Endothelial cell of umbilical vein (primary cell): ENCODE measurements around the gene ADIPOR2. TPM values are rescaled to one million over a fixed set of nuclear protein-coding genes. Genes with fewer than 3 reads are reported as not detected.
A peak's percentile ranks its signal among the peaks of the same experiment; 100 is the strongest.

Experiments
- BruUV-seq: library from RNA; stranded (reverse); fragments of 400-500 nt; replicated peaks from 2 replicates; lab custom pipeline; 2021; lab: Mats Ljungman, UMichigan
- CTCF ChIA-PET: fragments of 300-600, 350-600 bp; sonication (Branson Sonifier 250); formaldehyde crosslinking; loops from one replicate; lab custom pipeline; 2021; ENCODE audit warnings: antibody characterized with exemption, inconsistent platforms; lab: Charles Lee
- POLR2A ChIA-PET: fragments of 300-600, 350-600 bp; sonication (Branson Sonifier 250); formaldehyde crosslinking; loops from one replicate; lab custom pipeline; 2021; ENCODE audit warnings: antibody characterized with exemption, inconsistent platforms; lab: Charles Lee
- DNase-seq: peaks from one replicate; pipeline ENCODE4 v3.0.0-alpha.2; 2011; ENCODE audit warnings: low read depth, low spot score
- FAIRE-seq: peaks from 2 replicates; lab custom pipeline; 2011; peaks lifted over from hg19 to GRCh38; lab: Jason Lieb, UNC
- H2AFZ ChIP-seq: 2 replicates; pipeline ENCODE4 v1.6.0; 2012; ENCODE audit warnings: low read depth, low read length, control low read depth, inconsistent platforms
- H3K27ac ChIP-seq: 2 replicates; pipeline ENCODE4 v1.5.1; 2011; ENCODE audit warnings: low read depth, mild to moderate bottlenecking, control low read depth, low read length, moderate library complexity; ENCODE audit not compliant: insufficient read depth
- H3K27me3 ChIP-seq, 2 experiments: 2 replicates each; pipeline versions ENCODE4 v1.6.0 to v1.6.1; 2011; ENCODE audit warnings: low read length in 2 of 2, mixed read lengths in 1 of 2; ENCODE audit not compliant: control insufficient read depth in 2 of 2, insufficient read depth in 2 of 2
- H3K36me3 ChIP-seq, 2 experiments: 2 replicates in 1 of 2; 3 replicates in 1 of 2; pipeline ENCODE4 v1.5.1; 2011; ENCODE audit warnings: low read length in 2 of 2, mild to moderate bottlenecking in 1 of 2, moderate library complexity in 1 of 2; ENCODE audit not compliant: control insufficient read depth in 2 of 2, insufficient read depth in 2 of 2; ENCODE audit errors: extremely low read depth in 1 of 2
- H3K4me1 ChIP-seq: 3 replicates; pipeline ENCODE4 v1.5.1; 2011; ENCODE audit warnings: mild to moderate bottlenecking, low read length; ENCODE audit not compliant: control insufficient read depth, insufficient read depth; ENCODE audit errors: extremely low read depth
- H3K4me2 ChIP-seq: 2 replicates; pipeline ENCODE4 v1.6.1; 2011; ENCODE audit warnings: low read length, control low read depth, mixed read lengths; ENCODE audit not compliant: insufficient read depth
- H3K4me3 ChIP-seq, 3 experiments: fragments of 200-600 bp in 1 of 3; sonication (generic), shearing (Covaris generic) in 1 of 3; replicated peaks in 1 of 3; 2 replicates each; pipeline ENCODE4 v1.5.1; 2011 to 2016; ENCODE audit warnings: control low read depth in 3 of 3, low read length in 3 of 3, mild to moderate bottlenecking in 2 of 3, inconsistent platforms in 1 of 3, low read depth in 1 of 3, moderate library complexity in 1 of 3; ENCODE audit not compliant: insufficient read depth in 1 of 3
- H3K79me2 ChIP-seq: 2 replicates; pipeline ENCODE4 v1.6.0; 2012; ENCODE audit warnings: low read length, inconsistent platforms; ENCODE audit not compliant: control insufficient read depth, insufficient read depth
- H3K9ac ChIP-seq: replicated peaks from 2 replicates; pipeline ENCODE3; 2011; ENCODE audit warnings: low read length, control low read depth; ENCODE audit not compliant: insufficient read depth; ENCODE audit errors: extremely low read depth
- H3K9me1 ChIP-seq: replicated peaks from 3 replicates; pipeline ENCODE4 v1.6.0; 2011; ENCODE audit warnings: mild to moderate bottlenecking, low read length; ENCODE audit not compliant: control insufficient read depth, insufficient read depth; ENCODE audit errors: extremely low read depth
- H3K9me3 ChIP-seq: replicated peaks from 2 replicates; pipeline ENCODE4 v1.5.1; 2012; ENCODE audit warnings: low read length, inconsistent platforms; ENCODE audit not compliant: control insufficient read depth, insufficient read depth
- H4K20me1 ChIP-seq: replicated peaks from 2 replicates; pipeline ENCODE3; 2011; ENCODE audit warnings: mild to moderate bottlenecking, low read length; ENCODE audit not compliant: control insufficient read depth, insufficient read depth; ENCODE audit errors: extremely low read depth
- EZH2 ChIP-seq: IDR thresholded peaks from 2 replicates; pipeline ENCODE4 v1.6.1; 2012; ENCODE audit warnings: borderline replicate concordance, low read depth, mild to moderate bottlenecking, moderate library complexity, low read length, inconsistent platforms; ENCODE audit not compliant: severe bottlenecking
- FOS ChIP-seq: IDR thresholded peaks from 2 replicates; pipeline ENCODE4 v1.6.1; 2011; ENCODE audit warnings: mild to moderate bottlenecking, low read length, moderate library complexity, borderline replicate concordance; ENCODE audit not compliant: insufficient read depth
- GATA2 ChIP-seq: IDR thresholded peaks from 2 replicates; pipeline ENCODE4 v1.7.0; 2011; ENCODE audit warnings: low read depth, mild to moderate bottlenecking, moderate library complexity, mixed read lengths, low read length; ENCODE audit not compliant: insufficient read length, insufficient read depth
- JUN ChIP-seq: IDR thresholded peaks from 2 replicates; pipeline ENCODE4 v1.6.1; 2011; ENCODE audit warnings: borderline replicate concordance, low read depth; ENCODE audit not compliant: insufficient read length, insufficient read depth
- MYC ChIP-seq: IDR thresholded peaks from one replicate; pipeline ENCODE4 v1.6.1; 2011; ENCODE audit warnings: mild to moderate bottlenecking, low read depth, low read length
- POLR2A ChIP-seq: IDR thresholded peaks from 2 replicates; pipeline ENCODE4 v1.6.1; 2012; ENCODE audit warnings: low read depth, mild to moderate bottlenecking, control low read depth, low read length
- POLR2AphosphoS5 ChIP-seq: IDR thresholded peaks from 2 replicates; pipeline ENCODE4 v1.6.1; 2012; ENCODE audit warnings: low read depth, mild to moderate bottlenecking, control low read depth, low read length, moderate library complexity; ENCODE audit not compliant: insufficient read depth
- dilution Hi-C: fragments of 300-500 bp; cut with MboI; formaldehyde crosslinking; loops from one replicate; pipeline ENCODE4 v1.15.0; 2019; ENCODE audit warnings: low sequenced_read_pairs; ENCODE audit not compliant: extremely low pct_ligation_motif_present
- intact Hi-C: fragments of 100-400 bp; cut with micrococcal nuclease; formaldehyde crosslinking; loops from one replicate; pipeline ENCODE4 v1.10.0; 2022
- polyA plus RNA-seq, 4 experiments: library from polyadenylated mRNA; depleted of rRNA in 3 of 4; stranded (reverse) in 3 of 4; unstranded in 1 of 4; fragments of >200 nt; gene quantifications; 2 replicates each; pipeline versions ENCODE4 v1.2.1 to v1.2.3, GENCODE V29; 2011 to 2012; ENCODE audit warnings: missing spikeins in 1 of 4
- total RNA-seq: library from RNA; stranded (reverse); gene quantifications from 2 replicates; pipeline ENCODE4 v1.2.3, GENCODE V29; 2021
- TF ChIP-seq, protein P1 (sequence below), 2 donors: IDR thresholded peaks; 1 replicate in 1 of 2; 2 replicates in 1 of 2; pipeline ENCODE4 v1.5.1; 2011; ENCODE audit warnings: low read length in 2 of 2, mild to moderate bottlenecking in 2 of 2, moderate library complexity in 2 of 2, control low read depth in 1 of 2, inconsistent platforms in 1 of 2, low read depth in 1 of 2; ENCODE audit not compliant: insufficient read depth in 1 of 2; ENCODE audit errors: extremely low read depth in 1 of 2
- TF ChIP-seq, protein P2 (sequence below): IDR thresholded peaks from 2 replicates; pipeline ENCODE4 v1.6.1; 2011; ENCODE audit not compliant: insufficient read depth, insufficient read length

ADIPOR2 gene
- total and polyA plus RNA-seq, 2 donors (not counting 3 experiments of a cell fraction or from before 2014, with no cell fraction given) = 22.5 to 57.3 TPM

GRCh38 chr12:1692226-1692625 lies 1.4 kb downstream of the ADIPOR2 start:
- no peak for FAIRE-seq
- Histone ChIP-seq H3K27me3 (no peaks in the 10 kb centered on the region), H3K9me3 (no peaks in the 10 kb centered on the region), H2AFZ (no peak overlapping the region), H3K4me2 (peak overlapping the region; percentile 73), H3K4me1 (peaks cover 14% of the 10 kb centered on the region), H3K36me3 (no peaks in the 10 kb centered on the region), H3K4me3 (peak overlapping the region in 1 of 3 experiments; percentile 90), H3K9ac (peak overlapping the region; percentile 90), H3K27ac (no peak overlapping the region), H3K9me1 (no peaks in the 10 kb centered on the region), H3K79me2 (peaks cover 58% of the 10 kb centered on the region), H4K20me1 (peaks cover 3% of the 10 kb centered on the region)
- ChIA-PET POLR2A (no interaction called here), CTCF (interaction anchor here (0.7 to 3.0 kb wide), 5 partner anchors 11 to 39 kb away, joined by 3 to 14 read pairs (median 3); no protein-coding TSS in a partner anchor)
- TF ChIP-seq GATA2 = no peak
- no peak for TF ChIP-seq EZH2
- no peak for TF ChIP-seq POLR2AphosphoS5
- TF ChIP-seq POLR2A = no peak
- TF ChIP-seq, protein P1, sequence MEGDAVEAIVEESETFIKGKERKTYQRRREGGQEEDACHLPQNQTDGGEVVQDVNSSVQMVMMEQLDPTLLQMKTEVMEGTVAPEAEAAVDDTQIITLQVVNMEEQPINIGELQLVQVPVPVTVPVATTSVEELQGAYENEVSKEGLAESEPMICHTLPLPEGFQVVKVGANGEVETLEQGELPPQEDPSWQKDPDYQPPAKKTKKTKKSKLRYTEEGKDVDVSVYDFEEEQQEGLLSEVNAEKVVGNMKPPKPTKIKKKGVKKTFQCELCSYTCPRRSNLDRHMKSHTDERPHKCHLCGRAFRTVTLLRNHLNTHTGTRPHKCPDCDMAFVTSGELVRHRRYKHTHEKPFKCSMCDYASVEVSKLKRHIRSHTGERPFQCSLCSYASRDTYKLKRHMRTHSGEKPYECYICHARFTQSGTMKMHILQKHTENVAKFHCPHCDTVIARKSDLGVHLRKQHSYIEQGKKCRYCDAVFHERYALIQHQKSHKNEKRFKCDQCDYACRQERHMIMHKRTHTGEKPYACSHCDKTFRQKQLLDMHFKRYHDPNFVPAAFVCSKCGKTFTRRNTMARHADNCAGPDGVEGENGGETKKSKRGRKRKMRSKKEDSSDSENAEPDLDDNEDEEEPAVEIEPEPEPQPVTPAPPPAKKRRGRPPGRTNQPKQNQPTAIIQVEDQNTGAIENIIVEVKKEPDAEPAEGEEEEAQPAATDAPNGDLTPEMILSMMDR (IDR thresholded peaks at IDR 0.05; ENCODE audit: extremely low read depth in 1 of 2, insufficient read depth in 1 of 2, low read depth in 1 of 2, low read length in 2 of 2) = no peak
- no peak for TF ChIP-seq FOS
- no peak for TF ChIP-seq MYC
- TF ChIP-seq JUN = no peak
- TF ChIP-seq, protein P2, sequence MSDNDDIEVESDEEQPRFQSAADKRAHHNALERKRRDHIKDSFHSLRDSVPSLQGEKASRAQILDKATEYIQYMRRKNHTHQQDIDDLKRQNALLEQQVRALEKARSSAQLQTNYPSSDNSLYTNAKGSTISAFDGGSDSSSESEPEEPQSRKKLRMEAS = no peak
- intact Hi-C loops = no loop called here
- DNase-seq = no peak
- dilution Hi-C loops = no loop called here
- no TSS peak for BruUV-seq
